KG1 (cell line): ENCODE data around the gene AK1.
"Not testable (repeated sequence)": the region's sequence is repeated elsewhere in the genome, so short reads cannot be mapped to it uniquely, and the experiment has no call there.

ENCODE experiments used
- DNase-seq: peaks from one replicate; lab custom pipeline; 2025; lab: John Stamatoyannopoulos, UW

Gene AK1

DNA sequence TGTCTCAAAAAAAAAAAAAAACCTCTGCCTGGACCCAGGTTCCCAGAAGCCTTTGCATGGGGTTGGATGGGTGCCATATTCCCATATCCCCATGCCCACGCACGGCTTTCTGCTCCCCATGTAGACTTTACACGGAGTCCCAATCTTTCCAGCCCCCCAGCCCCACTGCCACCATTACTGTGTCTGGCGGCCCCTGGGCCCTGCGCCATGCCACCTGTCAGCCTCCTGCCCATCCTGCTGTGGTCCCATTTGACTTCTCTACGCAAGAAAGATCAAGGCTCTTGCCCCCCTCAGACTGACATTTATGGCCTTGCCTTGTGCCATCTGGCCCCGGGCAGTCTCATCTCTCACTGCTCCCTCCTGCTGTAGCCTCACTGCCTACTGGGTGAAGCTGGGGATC, 6.5 kb upstream of the AK1 start:
- no peak for DNase-seq

DNA sequence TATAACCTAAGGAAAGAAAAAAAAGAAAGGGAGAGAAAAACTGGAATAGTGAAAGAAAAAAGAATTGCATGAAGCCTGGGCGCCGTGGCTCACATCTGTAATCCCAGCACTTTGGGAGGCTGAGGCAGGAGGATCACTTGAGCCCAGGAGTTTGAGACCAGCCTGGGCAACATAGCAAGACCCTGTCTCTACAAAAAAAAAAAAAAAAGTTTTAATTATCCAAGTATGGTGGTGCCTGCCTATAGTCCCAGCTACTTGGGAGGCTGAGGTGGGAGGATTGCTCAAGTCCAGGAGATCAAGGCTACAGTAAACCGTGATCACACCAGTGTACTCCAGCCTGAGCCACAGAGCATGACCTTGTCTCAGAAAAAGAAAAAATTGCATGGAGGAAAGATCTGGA, 4.2 kb upstream of the AK1 start:
- DNase-seq, result not testable (repeated sequence)

DNA sequence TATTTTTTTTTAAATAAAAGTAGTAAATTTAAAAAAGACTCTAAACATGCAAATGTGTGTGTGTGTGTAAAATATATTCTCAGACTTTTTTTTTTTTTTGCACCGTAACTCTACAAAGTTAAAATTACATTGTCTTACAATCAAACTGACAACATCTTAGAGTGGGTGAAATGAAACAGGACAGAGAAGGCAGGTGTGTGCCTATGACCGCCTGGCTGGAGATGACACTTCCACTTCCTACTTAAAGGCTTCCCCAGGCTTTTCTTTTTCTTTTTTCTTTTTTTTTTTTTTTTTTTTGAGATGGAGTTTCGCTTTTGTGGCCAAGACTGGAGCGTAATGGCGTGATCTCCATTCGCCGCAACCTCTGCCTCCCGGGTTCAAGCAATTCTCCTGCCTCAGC, 2.7 kb upstream of the AK1 start:
- DNase-seq, result no peak

DNA sequence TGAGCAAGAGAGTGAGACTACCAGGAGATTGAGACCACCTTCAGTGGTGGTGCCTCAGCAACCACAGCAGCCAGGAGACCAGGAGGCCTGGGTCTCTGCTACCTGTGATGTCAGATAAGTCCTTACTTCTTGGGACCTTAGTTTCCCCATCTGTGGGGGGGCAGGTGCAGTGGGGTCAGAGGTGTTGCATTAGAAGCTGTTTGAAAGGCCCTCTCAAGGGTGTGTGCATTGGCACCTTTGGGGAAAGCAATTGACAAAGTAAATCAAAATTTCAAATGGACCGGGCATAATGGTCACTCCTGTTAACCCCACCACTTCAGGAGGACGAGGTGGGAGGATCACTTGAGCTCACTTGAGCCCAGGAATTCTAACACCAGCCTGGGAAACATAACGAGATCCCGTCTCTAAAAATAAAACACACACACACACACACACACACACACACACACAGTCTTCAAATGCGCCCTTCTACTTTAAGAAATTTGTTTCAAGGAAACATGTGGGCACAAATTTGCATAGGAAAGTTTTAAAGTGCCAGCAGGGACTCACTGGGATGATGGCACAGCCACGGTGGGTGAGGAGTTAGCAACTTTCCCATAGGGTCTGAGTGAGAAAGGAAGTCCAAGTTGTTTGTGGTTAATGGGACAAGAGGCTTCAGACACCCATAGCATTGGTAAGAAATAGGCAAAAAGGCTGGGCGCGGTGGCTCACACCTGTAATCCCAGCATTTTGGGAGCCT, 1.3 kb upstream of the AK1 start:
- no peak for DNase-seq

DNA sequence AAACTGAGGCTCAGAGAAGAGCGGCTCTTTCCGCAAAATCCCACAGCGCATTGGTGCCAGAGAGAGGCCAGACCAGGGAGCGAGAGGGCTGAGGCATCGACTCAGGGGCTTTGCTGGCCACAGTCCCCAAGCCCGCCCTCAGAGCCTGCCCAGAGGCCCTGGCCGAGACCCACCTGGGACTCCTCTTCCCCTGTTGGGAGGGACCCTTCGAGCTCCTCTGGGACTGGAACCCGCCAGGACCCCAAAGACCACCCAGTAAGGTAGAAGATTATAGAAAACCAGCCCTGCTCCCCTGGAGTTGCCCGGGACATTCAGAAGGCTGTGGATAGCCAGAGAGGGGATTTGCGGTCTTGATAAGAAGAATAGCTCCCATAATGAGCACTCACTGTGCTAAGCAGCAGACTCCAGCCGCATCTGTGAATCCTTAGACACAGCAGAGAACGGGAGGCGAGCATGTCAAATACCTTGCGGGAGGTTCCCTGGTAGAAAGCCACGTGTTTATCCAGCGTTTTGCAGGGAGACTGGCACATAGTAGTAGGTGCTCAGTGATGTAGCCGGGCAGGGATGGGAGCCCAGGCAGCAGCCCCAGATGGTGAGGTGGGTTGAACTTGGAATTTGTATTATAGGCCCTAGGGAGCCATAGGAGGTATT, 651 bp upstream of the AK1 start:
- no peak for DNase-seq

DNA sequence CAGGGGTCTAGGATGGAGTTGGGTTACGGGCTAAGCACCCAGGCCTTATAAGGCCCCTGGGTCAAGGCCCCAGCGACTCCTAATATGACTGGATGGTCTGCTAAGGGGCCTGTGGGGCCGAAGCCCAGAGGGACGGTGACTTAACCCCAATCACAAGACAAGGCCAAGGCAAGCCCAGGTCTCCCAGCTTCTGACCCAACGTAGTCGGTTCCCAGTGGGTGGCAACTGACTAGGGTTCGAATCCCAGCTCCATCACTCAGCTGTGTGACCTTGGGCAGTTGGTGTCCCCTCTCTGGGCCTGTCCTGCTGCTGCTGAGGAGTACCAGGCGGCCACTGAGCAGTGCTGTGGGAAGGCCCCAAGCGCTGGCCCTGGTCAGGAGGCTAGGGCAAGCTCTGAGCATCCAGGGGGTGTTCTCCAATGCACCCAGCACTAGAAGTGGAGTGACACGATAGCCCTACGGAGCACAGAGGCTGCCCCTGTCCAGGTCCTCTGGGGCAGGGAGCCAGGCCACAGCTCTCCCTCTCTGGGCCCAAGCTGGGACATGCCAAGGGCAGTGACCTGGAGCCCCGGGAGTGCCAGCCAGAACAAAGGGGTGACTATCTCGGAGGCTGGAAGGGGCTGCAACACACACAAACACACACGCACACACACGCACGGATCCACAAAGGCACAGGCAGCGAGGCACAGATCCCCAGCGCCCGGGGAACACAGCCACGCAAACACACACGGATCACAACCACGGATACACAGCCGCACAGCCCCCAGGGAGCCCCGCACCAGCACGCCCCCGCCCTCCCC, 512 bp downstream of the AK1 start:
- DNase-seq, result no peak

DNA sequence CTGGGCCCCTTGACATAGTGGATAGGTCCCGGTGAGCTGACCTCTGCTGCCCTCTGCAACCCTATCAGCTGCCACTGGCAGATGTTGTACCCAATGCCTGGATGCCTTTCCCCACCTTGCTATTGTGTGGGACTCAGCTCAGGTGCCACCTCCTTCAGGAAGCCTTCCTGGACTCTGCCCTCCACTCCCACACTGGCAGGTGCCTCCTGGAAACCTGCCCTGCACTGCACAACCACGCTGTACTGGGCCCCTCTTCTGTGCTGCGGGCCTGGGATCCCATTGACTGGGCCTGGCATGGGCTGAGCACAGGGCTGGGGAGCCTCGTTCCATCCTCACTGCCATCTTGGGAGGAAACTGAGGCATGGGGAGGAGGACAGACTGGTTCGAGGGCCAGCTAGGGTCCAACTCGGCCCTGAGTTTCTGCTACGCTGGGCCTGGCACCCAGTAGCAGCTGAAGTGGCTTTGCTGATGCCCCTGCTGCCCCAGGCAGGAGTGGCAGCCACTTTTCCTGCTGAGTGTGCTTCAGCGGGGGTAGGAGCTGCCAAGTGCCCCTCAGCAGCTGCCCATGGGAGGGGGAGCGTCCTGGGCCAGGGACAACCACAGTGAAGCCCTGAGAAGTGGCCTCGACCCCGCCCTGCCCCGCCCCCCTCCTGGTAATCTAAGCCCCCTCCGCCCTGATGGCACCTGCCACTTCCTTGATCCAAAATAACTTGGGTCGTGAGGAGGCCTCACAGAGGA, 1.3 kb downstream of the AK1 start:
- no peak for DNase-seq

DNA sequence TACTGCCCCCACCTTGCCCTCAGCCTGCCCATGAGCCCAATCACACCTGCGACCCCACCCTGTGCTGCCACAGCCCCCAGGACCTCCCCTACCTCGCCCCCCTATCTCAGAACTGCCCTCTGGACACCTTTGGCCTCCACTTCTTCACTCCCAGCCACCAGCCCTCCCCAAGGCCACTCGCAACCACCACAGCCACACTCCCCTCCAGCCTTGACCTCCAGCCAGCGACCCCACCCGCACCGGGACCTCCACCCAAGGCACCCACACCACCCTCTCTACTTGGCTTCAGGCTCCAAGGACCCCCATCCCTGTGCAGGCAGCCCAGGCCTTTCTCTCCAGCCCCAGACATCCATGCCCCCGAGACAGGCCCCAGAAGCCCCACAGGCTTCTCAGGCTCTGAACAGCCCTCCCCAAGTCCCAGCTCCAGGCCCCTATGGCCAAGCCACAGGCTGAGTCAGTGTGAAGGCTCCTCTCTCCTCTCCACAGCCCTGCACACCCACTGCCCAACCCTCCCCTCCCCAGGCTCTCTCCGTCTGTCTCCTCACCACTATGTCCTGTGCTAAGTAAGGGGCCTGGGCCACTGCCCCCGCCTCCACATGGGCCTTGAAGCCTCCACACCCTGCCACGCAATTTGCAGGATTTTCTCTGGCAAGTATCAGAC, 2.0 kb downstream of the AK1 start:
- no peak for DNase-seq

DNA sequence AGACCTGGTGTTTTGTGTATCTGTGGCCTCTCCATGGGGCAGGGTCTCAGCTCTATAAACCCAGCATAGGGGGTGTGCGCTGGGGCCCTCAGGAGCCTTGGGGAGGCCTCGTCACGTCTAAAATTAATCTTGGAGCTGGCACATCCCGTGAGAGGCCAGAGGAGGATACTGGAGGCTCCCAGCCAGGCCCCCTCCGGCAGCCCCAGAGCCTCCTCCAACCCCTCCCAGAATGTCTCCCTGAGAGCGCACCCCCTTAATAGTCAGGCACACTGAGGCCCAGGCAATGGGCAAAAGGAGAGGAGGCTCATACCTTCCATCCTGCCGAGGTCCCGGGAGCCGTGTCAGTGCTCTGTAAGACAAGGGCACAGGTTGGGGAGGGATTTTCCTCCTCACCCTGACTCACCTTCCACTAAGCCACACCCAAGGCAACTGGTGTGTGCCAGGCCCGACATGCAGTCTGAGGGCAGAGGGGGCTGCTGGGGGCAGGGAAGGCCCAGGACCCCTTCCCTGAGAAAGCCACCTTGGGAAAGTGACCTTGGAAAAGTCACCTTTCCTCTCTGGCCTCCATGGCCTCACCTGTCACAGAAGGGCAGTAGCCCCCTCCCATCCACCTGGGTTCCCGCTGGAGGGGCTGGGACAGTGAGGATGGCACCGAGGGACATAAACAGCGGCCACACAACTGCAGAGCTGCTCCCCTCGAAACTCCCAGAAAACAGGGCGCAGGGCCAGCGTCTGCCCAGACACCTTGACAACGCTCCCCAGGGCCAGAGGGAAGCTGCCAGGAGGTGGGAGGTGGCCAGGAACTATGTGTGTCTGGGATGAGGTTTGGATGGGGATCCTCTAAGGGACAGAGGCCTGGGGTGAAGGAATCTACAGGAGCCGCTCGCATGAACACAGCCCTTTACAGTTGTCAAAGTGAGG, 2.9 kb downstream of the AK1 start:
- no peak for DNase-seq

DNA sequence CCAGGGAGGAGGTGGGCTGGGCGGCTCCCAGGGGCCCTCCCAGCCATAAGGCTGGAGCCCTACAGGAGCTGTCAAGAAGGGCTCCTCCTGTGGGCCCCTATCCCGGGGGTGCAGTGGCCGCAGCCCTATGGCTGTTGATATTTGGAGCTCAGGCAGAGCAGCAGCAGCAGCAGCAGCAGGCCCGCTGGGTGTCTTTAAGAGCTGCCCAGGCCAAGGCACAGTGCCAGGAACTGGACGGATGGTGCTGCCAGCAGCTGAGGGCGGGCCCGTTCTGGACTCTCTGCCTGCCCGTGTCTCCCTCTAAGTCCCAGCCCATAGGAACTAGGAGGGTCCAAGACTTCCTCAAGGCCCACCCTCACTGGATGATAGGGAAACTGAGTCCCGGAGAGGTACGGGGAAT, 3.6 kb downstream of the AK1 start:
- no peak for DNase-seq

DNA sequence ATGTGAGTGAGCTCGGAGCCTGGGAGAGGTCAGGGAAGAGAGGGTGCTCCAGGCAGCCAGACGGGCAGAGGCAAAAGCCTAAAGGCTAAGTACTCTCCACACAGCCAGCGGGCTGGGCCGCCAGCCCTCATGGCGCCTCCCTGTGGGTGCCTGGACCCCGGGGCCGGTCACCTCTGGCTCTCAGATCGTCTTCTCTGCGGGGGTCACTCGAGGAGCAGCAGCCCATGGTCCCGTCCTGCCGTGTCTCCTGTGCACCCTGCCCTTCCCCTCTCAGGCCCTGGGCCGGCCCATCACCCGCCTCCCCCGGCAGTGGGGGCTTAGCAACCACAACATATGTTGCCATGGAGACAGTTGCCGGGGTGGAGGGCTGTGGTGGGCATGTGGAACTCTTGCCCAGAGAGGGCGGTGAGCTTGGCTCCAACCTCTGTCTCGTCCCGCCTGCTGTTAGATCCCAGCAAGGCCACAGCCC, 4.2 kb downstream of the AK1 start:
- no peak for DNase-seq

DNA sequence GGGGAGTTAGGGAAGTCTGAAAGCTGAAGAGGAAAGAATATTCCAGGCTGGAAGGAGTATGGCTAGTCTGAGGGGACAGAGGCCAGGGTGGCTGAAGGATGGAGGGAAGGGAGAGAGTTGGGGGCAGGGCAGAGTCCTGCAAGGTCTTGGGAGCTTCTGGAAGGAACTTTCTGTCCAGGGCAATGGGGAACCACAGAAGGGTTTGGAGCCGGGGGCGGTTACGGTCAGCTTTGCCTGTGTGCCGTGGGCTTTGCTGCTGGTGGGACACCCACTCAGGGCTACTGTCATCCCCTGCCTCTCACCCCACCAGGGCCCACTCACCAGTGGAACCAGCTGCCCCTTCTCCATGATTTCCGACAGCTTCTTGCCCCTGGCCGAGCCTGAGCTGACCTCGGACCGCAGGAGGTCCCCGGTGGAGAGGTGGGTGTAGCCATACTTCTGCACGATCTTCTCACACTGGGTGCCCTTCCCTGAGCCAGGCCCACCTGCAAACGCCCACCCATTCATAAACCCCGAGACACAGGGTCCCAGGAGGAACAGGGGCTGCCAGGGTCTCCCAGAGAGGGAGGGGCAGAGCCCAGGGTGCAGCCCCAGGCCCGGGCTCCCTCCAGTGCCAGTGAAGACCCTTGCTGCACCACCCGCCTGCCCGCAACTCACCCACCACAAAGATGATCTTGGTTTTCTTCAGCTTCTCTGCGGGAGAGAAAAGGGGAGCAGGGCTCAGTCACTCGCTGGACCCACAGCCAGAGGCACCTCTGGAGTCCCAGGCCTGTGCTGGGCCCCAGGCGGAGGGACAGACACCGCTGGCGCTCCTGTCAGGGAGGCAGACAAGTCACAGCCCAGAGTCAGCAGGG, 4.9 kb downstream of the AK1 start:
- no peak for DNase-seq

DNA sequence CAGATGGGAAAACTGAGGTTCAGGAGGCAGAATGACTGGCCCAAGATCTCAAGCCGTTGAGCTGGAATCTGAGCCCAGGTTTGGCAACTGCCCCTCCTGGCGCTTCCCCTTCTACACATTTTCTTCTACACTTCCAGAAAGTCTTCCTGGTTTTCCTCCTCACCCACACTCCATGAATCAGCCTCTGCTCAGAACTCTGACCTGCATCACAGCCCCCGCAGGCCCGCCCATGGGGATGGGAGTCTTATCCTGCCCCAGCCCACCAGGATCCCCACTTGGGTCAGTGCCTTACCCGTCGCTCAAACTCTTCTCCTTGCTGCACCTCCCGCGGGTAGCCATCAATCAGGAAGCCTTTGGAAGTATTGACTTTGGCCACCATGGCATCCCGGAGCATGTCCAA, 5.9 kb downstream of the AK1 start:
- no peak for DNase-seq

DNA sequence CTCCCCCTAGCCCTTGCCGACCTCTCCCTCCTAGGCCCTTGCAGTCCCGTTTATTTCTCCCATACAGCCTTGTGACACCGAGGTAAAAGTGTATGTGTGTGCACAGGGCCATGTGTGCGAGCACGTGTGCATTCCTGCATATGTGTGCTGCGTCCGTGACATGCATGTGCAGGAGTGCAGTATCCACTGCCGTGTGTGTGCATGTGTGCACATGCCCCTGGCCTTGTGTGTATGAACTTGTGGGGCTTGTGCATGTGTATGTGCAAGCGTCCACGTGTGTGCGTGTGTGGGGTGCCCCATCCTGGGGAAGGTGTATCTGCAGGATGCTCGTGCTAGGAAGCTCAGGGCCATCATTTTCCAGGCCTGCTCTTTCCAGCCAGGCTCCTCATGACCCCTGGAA, 6.6 kb downstream of the AK1 start:
- DNase-seq, result no peak

DNA sequence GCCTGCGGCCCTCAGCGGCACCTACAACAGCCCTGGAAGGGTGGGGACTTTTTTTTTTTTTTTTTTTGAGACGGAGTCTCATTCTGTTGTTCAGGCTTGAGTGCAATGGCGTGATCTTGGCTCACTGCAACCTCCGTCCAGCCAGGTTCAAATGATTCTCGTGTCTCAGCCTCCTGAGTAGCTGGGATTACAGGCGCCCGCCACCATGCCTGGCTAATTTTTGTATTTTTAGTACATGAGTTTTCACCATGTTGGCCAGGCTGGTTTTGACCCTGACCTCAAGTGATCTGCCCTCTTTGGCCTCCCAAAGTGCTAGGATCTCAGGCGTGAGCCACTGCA, 7.4 kb downstream of the AK1 start:
- not testable (repeated sequence) for DNase-seq

DNA sequence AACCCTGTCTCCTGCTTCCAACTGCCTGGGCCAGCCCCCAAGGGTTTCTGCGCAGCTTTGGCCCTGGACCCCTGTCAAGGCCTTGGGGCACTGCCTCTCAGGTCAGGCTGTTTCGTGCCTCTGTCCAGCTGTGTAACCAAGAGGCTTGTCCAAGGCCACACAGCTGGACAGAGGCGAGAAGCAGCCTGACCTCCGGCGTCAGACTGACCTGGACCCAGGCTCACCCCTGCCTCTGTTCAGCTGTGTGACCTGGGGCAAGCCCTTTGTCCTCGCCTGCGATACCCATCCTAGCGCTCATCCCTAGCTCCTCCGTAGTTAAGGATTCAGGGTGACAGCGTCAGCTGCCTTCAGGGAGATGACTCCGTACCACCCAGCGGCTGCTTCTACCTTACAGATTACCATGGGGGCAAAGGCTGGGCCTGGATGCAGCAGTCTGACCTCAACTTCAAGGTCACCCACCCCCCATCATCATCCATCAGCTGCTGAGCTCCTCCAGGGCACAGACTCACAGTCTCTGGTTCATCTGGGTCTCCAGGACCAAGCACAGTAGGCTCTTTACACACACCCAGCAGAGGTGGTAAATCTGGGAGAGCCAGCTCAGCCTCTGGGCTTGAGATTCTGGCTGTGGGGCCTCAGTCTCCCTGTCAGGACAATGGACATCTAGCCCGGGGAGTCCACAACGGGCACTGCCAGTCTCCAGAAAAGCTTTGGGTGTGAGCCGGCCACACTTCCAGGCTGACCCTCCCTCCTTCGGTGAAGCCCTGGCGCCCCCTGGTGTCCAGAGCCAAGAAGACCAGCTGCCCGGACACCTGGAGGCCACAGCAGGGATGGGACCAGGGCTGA, 7.9 kb downstream of the AK1 start:
- DNase-seq, result no peak

DNA sequence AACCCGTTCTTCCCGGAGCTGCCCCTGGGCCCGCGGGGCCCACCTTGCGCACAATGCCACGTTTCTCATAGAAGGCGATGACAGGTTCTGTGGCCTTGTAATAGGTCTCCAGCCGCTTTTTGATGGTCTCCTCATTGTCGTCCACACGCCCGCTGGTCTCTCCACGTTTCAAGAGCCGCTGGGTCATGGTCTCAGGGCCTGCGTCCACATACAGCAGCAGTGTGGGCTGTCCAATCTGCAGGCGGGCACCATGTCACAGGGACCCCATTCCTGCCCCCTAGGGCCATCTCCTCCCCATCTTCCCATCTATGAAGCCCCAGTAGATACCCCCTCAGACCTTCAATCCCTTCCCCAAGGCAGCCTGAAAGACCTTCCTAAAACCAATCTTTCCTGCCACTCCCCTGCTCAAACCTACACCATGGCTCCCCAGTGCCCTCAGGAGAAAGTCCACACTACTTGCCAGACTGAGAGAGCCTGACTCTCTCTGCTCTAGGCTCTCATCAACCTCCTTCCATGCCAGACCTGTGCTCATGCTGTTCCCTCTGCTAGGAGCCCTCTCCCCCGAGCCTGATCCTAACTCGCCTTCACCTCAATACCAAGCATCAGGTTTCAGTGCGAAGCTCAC, 9.1 kb downstream of the AK1 start:
- no peak for DNase-seq
